NCI-H82 treated with DMSO at 0.1 percent for 48 hours (cell line): Measurements from ENCODE around the gene SOBP.
A peak's percentile ranks its signal among the peaks of the same experiment; 100 is the strongest.
"Not testable (repeated sequence)": the region's sequence is repeated elsewhere in the genome, so short reads cannot be mapped to it uniquely, and the experiment has no call there.

Experiments used
- DNase-seq: peaks from one replicate; lab custom pipeline; 2025; ENCODE audit not compliant: unreplicated experiment; lab: John Stamatoyannopoulos, UW

SOBP gene

GRCh38 chr6:107550241-107550840, 60.4 kb downstream of the SOBP start:
- no peak for DNase-seq

DNA sequence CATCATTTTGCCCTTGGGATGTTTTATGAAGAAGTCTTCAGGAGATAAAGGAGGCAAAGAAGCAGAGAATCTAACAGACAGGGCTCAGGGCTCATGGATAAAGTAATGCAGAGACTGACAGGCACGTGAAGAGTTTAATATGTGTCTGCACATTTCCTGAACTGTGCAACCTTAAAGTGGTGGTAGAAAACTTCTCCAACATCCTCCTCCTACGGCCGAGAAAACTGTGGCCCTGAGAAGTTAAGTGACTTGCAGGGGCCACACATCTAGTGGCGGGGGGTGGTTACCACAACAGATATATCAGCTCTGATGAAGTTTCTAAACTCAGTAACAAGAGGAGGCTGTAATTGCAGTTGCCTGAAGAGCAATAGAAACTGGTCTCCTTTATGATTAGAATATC, 61.0 kb downstream of the SOBP start:
- DNase-seq, result no peak

GRCh38 chr6:107553121-107553520, 63.2 kb downstream of the SOBP start:
- not testable (repeated sequence) for DNase-seq

DNA sequence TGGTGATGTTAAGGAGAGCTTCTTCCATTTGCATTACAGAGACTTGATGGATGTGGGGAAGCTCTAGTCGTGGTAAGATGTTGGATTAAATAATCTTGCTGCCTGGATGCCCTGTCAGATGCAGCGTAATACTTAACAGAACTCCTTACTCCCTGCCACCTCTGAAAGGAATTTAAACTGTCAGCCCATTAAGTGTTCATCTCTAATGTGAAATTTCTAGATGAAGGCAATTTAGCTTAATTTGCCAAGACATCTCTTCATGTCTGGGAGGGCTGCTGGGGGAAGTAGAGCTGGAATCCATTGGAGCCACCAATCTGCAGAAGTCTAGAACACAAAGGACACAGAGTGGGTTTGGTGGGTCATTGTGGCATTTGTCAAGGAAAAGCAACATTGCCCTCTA, 64.4 kb downstream of the SOBP start:
- no peak for DNase-seq

- no peak for DNase-seq
These were observed 65.0 kb downstream of the SOBP start for GRCh38 chr6:107554918-107555317.

GRCh38 chr6:107555449-107555848, 65.5 kb downstream of the SOBP start:
- DNase-seq, result no peak

DNA sequence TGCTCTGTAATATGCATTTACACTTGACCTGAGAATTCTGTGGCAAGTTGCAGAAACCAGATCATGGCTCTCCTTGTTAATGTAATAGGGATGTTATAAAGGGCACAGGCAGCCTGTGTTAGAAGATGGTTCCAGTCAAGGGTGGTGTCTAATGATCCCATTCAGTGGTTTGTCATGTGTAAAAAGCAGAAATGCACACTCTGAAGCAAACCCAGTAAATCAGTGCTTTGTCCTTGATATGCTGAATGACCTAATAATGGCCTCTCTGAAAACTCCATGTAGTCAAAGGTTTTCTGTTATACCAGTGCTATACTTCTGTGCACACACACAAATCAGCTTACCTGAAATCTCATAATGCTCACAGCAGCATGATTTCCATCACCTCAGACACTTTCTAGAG, 66.2 kb downstream of the SOBP start:
- no peak for DNase-seq

GRCh38 chr6:107557698-107558097, 67.8 kb downstream of the SOBP start:
- no peak for DNase-seq

GRCh38 chr6:107560657-107561056, 70.7 kb downstream of the SOBP start:
- DNase-seq, result no peak

GRCh38 chr6:107561306-107561705, 71.4 kb downstream of the SOBP start:
- DNase-seq, result no peak

GRCh38 chr6:107563694-107564588, 74.0 kb downstream of the SOBP start:
- no peak for DNase-seq

GRCh38 chr6:107564589-107564951, 74.7 kb downstream of the SOBP start:
- DNase-seq, result no peak

GRCh38 chr6:107565165-107565723, 75.3 kb downstream of the SOBP start:
- DNase-seq, result no peak

DNA sequence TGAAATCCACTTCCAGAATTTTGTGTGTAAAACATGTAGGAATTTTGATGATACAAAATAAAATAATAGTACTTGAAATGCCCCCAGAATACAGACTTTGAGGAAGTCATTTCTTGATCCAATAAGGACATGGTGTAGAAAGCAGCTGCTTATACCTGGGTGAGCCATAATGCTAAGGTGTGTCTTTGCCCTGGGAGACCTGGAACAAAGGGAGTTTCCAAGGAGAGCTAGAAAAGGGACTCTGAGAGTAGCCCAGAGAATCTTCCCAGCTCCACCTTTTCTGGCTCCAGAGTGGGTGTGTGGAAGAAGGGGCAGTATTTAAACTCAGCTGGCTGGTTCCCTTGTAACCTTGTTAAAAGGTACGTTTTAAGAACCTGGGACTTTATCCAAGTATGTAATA, 77.7 kb downstream of the SOBP start:
- no peak for DNase-seq

- no peak for DNase-seq
These were observed 79.6 kb downstream of the SOBP start for GRCh38 chr6:107569473-107569872.

DNA sequence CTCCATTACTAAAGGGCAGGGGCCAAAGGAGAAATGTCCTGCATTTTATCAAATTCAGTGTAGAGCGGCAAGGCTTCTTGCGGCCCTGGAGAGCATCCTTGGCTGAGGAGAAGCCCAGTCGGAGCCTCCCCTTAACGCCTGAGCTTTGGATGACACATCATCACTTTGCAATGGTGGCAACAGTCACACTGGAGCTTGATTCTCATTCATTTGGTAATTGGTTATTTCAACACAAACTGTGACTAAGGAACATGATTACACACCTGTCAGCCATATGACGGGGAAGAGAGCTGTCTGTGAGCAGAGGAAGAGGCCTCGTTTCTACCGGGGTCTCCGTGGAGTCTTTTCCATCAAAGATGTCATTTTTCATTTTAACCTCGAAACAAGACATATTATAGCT, 81.4 kb downstream of the SOBP start:
- no peak for DNase-seq

DNA sequence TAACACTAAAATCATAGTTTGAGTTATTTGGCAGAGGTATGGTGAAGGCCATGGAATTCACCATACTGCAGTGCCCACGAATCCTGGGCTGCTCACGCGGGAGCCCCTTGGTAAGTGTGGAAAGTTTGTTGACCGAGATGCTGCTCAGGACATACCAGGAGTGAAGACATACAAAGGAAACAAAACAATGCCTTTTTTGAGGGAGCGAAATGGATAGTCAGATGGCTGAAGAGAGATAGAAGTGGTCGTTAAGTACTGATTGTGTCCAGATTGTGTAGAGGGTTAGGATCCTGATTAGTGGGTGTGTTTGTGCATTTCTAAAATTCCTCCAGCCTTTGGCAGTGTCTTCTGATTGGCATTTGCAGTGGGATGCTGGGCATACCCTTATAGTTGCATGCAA, 83.0 kb downstream of the SOBP start:
- no peak for DNase-seq

DNA sequence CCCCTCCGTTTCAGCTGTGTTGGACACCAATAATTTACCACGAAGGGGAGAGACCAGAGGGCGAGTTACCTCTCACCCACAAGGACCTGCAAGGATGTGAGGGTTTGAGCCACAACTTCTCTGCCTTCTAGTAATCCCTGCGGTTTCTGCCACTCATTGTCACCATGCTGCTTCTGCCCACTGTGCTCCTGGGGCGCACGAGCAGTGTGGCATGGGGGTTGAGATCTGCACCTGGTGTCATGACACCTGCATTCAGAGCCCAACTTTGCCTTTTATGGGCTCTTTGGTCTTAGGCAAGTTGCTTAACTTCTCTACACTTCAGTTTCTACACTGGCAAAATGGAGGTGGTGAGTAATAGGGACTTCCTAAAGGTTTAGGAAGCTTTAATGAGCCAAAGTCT, 84.9 kb downstream of the SOBP start:
- DNase-seq, result no peak

DNA sequence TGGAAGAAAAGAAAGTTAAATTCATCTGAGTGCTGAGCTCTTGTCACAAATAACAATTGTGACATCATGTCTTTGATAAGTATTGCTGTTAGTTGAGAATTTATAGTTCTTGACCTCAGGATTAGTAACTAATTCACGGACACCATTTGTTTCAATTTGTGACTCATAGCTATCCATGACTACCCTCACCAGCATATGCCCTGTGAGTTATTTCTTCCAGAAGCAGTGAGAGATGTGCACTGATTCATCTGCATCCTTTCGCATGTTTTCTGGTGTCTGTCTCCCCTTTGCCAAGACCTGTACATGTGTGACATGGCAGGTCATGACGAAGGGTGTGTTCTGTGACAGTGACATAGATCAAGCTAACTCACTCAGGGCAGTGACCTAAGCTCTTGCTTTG, 86.9 kb downstream of the SOBP start:
- DNase-seq, result no peak

- DNase-seq, result peak; percentile 74
These were observed 88.9 kb downstream of the SOBP start for GRCh38 chr6:107578642-107579341.

GRCh38 chr6:107579456-107580056, 89.6 kb downstream of the SOBP start:
- no peak for DNase-seq
